Keratinocyte (primary cell): ENCODE measurements around the gene CFAP73. TPM values are rescaled to one million over a fixed set of nuclear protein-coding genes. Genes with fewer than 3 reads are reported as not detected.

Experiments used
- DNase-seq: peaks from one replicate; pipeline ENCODE4 v3.0.0-alpha.2; 2011; ENCODE audit warnings: low read depth, missing footprints, low spot score
- FAIRE-seq: peaks from 2 replicates; lab custom pipeline; 2011; peaks lifted over from hg19 to GRCh38; lab: Jason Lieb, UNC
- H2AFZ ChIP-seq: 2 replicates; pipeline ENCODE4 v1.6.0; 2012; ENCODE audit warnings: low read length, control low read depth, inconsistent platforms; ENCODE audit not compliant: control insufficient read depth
- H3K27ac ChIP-seq: 2 replicates; pipeline ENCODE4 v1.5.1; 2011; ENCODE audit warnings: low read length; ENCODE audit not compliant: control insufficient read depth, insufficient read depth
- H3K27me3 ChIP-seq: 3 replicates; pipeline ENCODE4 v1.6.0; 2011; ENCODE audit warnings: low read length; ENCODE audit not compliant: control insufficient read depth, insufficient read depth; ENCODE audit errors: extremely low read depth
- H3K36me3 ChIP-seq, 2 experiments: 2 replicates in 1 of 2; 3 replicates in 1 of 2; pipeline ENCODE4 v1.5.1; 2011; ENCODE audit warnings: low read length in 2 of 2, mild to moderate bottlenecking in 1 of 2; ENCODE audit not compliant: control insufficient read depth in 2 of 2, insufficient read depth in 2 of 2; ENCODE audit errors: extremely low read depth in 1 of 2
- H3K4me1 ChIP-seq: 3 replicates; pipeline ENCODE4 v1.5.1; 2011; ENCODE audit warnings: low read length; ENCODE audit not compliant: control insufficient read depth, insufficient read depth; ENCODE audit errors: extremely low read depth
- H3K4me2 ChIP-seq: 3 replicates; pipeline ENCODE4 v1.6.0; 2011; ENCODE audit warnings: low read depth, low read length; ENCODE audit not compliant: control insufficient read depth, insufficient read depth; ENCODE audit errors: extremely low read depth
- H3K4me3 ChIP-seq, 3 experiments: fragments of 200-600 bp in 1 of 3; sonication (generic) in 1 of 3; 2 replicates in 2 of 3; 3 replicates in 1 of 3; pipeline ENCODE4 v1.5.1; 2011 to 2016; ENCODE audit warnings: low read length in 3 of 3, mild to moderate bottlenecking in 3 of 3, control low read depth in 2 of 3, inconsistent platforms in 1 of 3, low read depth in 1 of 3, mixed read lengths in 1 of 3, mixed run types in 1 of 3, moderate library complexity in 1 of 3; ENCODE audit not compliant: control insufficient read depth in 2 of 3, insufficient read depth in 2 of 3; ENCODE audit errors: extremely low read depth in 1 of 3
- H3K79me2 ChIP-seq: 2 replicates; pipeline ENCODE4 v1.6.0; 2012; ENCODE audit warnings: low read length; ENCODE audit not compliant: control insufficient read depth, insufficient read depth
- H3K9ac ChIP-seq: 3 replicates; pipeline ENCODE4 v1.6.0; 2011; ENCODE audit warnings: low read length; ENCODE audit not compliant: control insufficient read depth, insufficient read depth; ENCODE audit errors: extremely low read depth
- H3K9me1 ChIP-seq: 3 replicates; pipeline ENCODE4 v1.6.0; 2011; ENCODE audit warnings: low read length; ENCODE audit not compliant: control insufficient read depth, insufficient read depth; ENCODE audit errors: extremely low read depth
- H3K9me3 ChIP-seq: 2 replicates; pipeline ENCODE4 v1.5.1; 2012; ENCODE audit warnings: low read depth, low read length; ENCODE audit not compliant: control insufficient read depth
- H4K20me1 ChIP-seq: 3 replicates; pipeline ENCODE4 v1.6.0; 2011; ENCODE audit warnings: low read length; ENCODE audit not compliant: control insufficient read depth, insufficient read depth; ENCODE audit errors: extremely low read depth
- CTCF ChIP-seq, 3 experiments: IDR thresholded peaks in 1 of 3; conservative IDR thresholded peaks in 1 of 3; optimal IDR thresholded peaks in 1 of 3; 2 replicates in 2 of 3; 3 replicates in 1 of 3; pipeline versions ENCODE3 to v1.5.1; 2011; ENCODE audit warnings: low read length in 3 of 3, mild to moderate bottlenecking in 3 of 3, moderate library complexity in 2 of 3, control low read depth in 1 of 3, inconsistent platforms in 1 of 3; ENCODE audit not compliant: insufficient read depth in 2 of 3; ENCODE audit errors: extremely low read depth in 1 of 3
- EZH2 ChIP-seq: IDR thresholded peaks from one replicate; pipeline ENCODE4 v1.6.1; 2012; ENCODE audit warnings: inconsistent platforms, mild to moderate bottlenecking, low read length, moderate library complexity
- dilution Hi-C: fragments of 300-500 bp; cut with MboI; formaldehyde crosslinking; loops from one replicate; pipeline ENCODE4 v1.7.0; 2020; ENCODE audit warnings: low sequenced_read_pairs; ENCODE audit not compliant: extremely low pct_ligation_motif_present
- polyA plus RNA-seq, 5 experiments: library from polyadenylated mRNA; depleted of rRNA in 3 of 5; stranded (reverse) in 3 of 5; stranded (forward) in 1 of 5; unstranded in 1 of 5; fragments of >200 nt; gene quantifications; 1 replicate in 1 of 5; 2 replicates in 3 of 5; 3 replicates in 1 of 5; pipeline versions ENCODE4 v1.2.1 to v1.2.3, GENCODE V29; 2011 to 2012; ENCODE audit warnings: missing spikeins in 2 of 5, low read depth in 1 of 5, low replicate concordance in 1 of 5

Gene CFAP73
- polyA plus RNA-seq, 1 donor (not counting 4 experiments of a cell fraction or from before 2014, with no cell fraction given) = not detected

GRCh38 chr12:113151655-113152054 is 2.1 kb downstream of the CFAP73 start:
- no peaks in the 10 kb centered on the region for H3K79me2 ChIP-seq
- no peaks in the 10 kb centered on the region for H3K9me1 ChIP-seq
- dilution Hi-C loops = loop anchor here (25.0 kb wide), 1 partner anchor 89 kb away; the partner anchor contains the start of gene DTX1
- H3K4me2 ChIP-seq = no peak overlapping the region
- no peak overlapping the region for H3K4me3 ChIP-seq
- no peaks in the 10 kb centered on the region for H4K20me1 ChIP-seq
- H2AFZ ChIP-seq = no peak overlapping the region
- FAIRE-seq (no peak), DNase-seq (no peak)
- H3K4me1 ChIP-seq = peaks cover 18% of the 10 kb centered on the region
- H3K9ac ChIP-seq = no peak overlapping the region
- H3K9me3 ChIP-seq = no peaks in the 10 kb centered on the region
- peaks cover 17% of the 10 kb centered on the region for H3K27me3 ChIP-seq
- H3K36me3 ChIP-seq = no peaks in the 10 kb centered on the region
- no peak overlapping the region for H3K27ac ChIP-seq
- TF ChIP-seq EZH2 (no peak), CTCF (optimal IDR thresholded peaks at IDR 0.05 in 1 of 3, IDR thresholded peaks at IDR 0.05 in 1 of 3, conservative IDR thresholded peaks at IDR 0.05 in 1 of 3; ENCODE audit: extremely low read depth in 1 of 3, insufficient read depth in 2 of 3, low read length in 3 of 3) (no peak)

- dilution Hi-C loops = loop anchor here (25.0 kb wide), 1 partner anchor 90 kb away; the partner anchor contains the start of gene DTX1
- Histone ChIP-seq H2AFZ (no peak overlapping the region), H3K4me2 (peak overlapping the region; percentile 87)
Measured at GRCh38 chr12:113152196-113152834, 2.8 kb downstream of the CFAP73 start.

More at GRCh38 chr12:113152196-113152834, 2.8 kb downstream of the CFAP73 start:
- Histone ChIP-seq H3K9me3 (no peaks in the 10 kb centered on the region), H3K9ac (no peak overlapping the region), H3K36me3 (no peaks in the 10 kb centered on the region), H3K4me1 (peaks cover 18% of the 10 kb centered on the region), H3K79me2 (no peaks in the 10 kb centered on the region), H3K27ac (no peak overlapping the region), H3K4me3 (peak overlapping the region in 2 of 3 experiments; percentile 51 to 57), H3K27me3 (peaks cover 17% of the 10 kb centered on the region), H4K20me1 (no peaks in the 10 kb centered on the region), H3K9me1 (no peaks in the 10 kb centered on the region)
- DNase-seq (no peak), FAIRE-seq (no peak)
- TF ChIP-seq CTCF (optimal IDR thresholded peaks at IDR 0.05 in 1 of 3, IDR thresholded peaks at IDR 0.05 in 1 of 3, conservative IDR thresholded peaks at IDR 0.05 in 1 of 3; ENCODE audit: extremely low read depth in 1 of 3, insufficient read depth in 2 of 3, low read length in 3 of 3) = no peak
